GM12873 (cell line): ENCODE results near the gene AP4S1.

Experiments used
- CTCF ChIP-seq: IDR thresholded peaks from 2 replicates; pipeline ENCODE4 v1.5.1; 2012; ENCODE audit warnings: low read depth, mild to moderate bottlenecking, moderate library complexity, low read length, control low read depth; ENCODE audit not compliant: insufficient read depth; ENCODE audit errors: missing control alignments

AP4S1 gene

GRCh38 chr14:31025367-31026076, at the start of gene AP4S1:
Gene AP4S1, plus strand, starts transcription at chr14:31025649. Its CDS starts 40,548 bp downstream, at chr14:31066197.
- no peak for TF ChIP-seq CTCF

GRCh38 chr14:30977752-30978151, 47.7 kb upstream of the AP4S1 start:
- TF ChIP-seq CTCF, result no peak

- TF ChIP-seq CTCF, result peak; percentile 57
Observed at GRCh38 chr14:30980106-30980704, 45.2 kb upstream of the AP4S1 start.

- TF ChIP-seq CTCF, result no peak
Observed at GRCh38 chr14:30980980-30981379, 44.5 kb upstream of the AP4S1 start.

GRCh38 chr14:30982533-30982932, 42.9 kb upstream of the AP4S1 start:
- TF ChIP-seq CTCF, result no peak

GRCh38 chr14:30983858-30984257, 41.6 kb upstream of the AP4S1 start:
- TF ChIP-seq CTCF, result no peak

GRCh38 chr14:30985796-30986195, 39.7 kb upstream of the AP4S1 start:
- no peak for TF ChIP-seq CTCF
